ENCODE measurements around the gene ARHGAP15.

ARHGAP15 gene

DNA sequence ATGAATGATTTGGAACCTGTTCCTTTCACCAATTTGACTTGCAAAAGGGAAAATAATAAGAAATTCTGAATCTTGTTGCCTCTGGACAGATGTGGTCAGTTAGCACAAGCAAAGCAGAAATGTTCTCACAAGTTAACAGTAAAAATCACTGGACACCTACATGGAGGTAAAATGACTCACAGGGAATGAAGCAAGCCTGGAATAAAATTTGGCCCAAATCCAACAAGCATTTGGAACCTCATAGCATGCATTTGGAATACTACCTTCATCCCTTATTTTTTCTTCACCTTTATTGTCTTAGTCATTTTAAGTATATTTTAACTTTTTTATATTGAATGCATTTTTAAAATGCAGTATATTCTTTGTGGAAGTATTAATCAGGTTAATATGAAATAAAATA is 602.9 kb downstream of the ARHGAP15 start:
- in situ Hi-C loops (cut with HindIII; ENCODE audit: low sequenced_read_pairs) = no loop called here

DNA sequence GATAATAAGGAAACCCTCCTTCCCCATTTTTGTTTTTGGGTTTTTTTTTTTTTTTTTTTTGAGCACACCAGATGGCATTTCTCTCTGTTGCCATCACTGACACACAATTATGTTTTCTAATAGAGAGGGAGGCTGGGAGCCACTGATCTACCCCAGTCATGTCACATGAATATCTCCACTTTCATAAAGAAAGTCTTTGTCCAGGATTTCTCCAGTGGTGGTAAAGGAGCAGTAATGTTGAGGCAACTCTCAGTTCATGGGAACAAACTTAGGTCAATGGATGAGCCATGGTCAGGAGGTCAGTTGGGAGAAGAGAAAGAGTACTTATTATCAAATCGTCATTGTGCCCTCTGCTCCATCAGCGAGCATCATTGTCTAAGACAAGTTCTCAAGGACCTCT is 603.7 kb downstream of the ARHGAP15 start:
- in situ Hi-C loops (cut with HindIII; ENCODE audit: low sequenced_read_pairs) = no loop called here

DNA sequence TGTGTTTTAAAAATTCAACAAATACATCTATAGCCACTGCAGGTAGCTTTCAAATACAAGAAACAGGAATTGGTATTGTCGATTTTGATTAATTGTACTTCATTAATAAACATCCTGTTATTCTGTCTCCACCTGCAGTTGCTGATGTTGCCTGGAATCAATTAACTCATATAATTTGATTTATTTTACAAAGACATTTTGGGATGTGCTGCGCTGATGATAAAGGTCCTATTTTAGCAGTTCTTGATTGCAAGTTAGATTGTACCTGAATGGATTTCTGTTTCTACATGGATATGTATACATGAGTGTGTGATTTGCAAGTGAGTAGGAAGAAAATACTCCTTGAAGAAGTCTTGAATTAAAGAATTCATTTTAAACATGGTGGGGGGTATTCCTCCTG is 605.3 kb downstream of the ARHGAP15 start:
- in situ Hi-C loops (cut with HindIII; ENCODE audit: low sequenced_read_pairs) = no loop called here

DNA sequence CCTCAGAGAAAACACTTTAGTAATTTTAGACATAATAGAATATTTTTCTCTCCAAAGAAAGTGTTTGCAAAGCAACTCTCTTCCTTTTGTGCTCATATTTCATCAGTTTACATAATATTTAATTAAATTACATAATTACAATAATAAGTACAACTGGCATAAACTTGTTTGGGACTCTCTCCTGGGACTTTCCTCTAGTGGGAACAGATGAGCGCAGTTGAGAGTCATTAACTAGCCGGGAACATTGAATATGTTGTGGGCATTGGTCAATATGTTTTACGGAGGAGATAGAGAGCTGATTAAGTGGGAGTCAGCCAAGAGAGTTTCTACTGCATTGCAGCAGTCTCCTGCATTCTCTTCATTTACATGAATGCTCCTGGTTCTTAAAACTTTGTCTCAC is 607.7 kb downstream of the ARHGAP15 start:
- in situ Hi-C loops (cut with HindIII; ENCODE audit: low sequenced_read_pairs) = no loop called here

DNA sequence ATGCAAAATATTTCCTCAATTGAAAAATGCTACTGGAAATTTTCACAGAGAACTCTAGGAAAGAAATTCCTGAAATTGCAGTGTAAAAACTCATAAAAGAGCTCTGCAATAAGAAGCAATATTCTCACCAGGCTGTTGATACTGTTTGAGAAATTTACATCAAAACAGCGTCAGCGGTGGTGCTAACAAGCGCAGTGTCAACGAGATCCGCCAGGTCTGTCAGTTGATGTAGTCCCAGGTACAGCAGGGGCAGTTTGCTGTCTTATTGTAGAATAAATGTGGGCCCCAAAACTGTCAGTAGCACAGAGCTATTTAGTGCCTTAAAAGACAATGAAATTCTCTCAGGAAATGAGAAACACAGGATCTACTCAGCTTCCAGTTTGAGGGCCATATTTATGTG is 611.2 kb downstream of the ARHGAP15 start:
- in situ Hi-C loops (cut with HindIII; ENCODE audit: low sequenced_read_pairs) = no loop called here

DNA sequence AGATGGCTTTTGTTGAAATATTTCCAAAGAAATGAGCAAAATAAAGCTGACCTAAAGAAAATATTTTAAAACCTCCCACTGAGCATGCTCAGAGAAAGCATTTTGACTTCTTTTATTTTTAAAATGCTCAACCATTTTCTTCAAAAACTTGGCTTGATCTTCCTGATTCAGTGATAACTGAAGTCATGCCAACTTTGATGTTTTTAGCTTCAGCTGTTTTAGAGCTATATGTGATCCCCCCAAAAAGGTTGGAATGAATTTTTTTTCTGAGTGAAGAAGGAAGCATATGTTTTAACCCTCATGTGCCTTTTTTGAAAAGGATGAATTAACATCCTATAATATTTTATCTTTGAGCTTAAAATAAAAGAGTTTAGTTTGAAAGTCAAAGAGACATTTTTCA is 612.0 kb downstream of the ARHGAP15 start:
- in situ Hi-C loops (cut with HindIII; ENCODE audit: low sequenced_read_pairs) = no loop called here

DNA sequence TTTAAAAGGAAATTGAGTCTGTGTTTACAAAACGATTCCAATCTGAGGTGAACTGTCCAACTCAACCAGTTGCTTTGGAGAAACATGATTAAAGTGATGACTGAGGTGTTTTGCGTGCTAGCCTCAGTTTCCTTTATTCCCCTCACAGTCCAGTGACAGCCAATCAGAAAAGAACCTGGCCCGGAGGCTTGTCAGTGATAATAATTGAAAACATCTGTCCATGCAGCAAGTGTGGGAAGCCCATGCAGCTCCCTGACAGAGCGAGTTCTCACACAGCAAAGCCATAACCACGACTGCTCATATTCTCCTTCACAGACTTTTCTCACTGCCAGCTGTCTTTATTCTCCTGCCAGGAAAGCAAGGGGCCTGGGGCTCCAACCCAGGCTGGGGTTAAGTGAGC is 613.4 kb downstream of the ARHGAP15 start:
- in situ Hi-C loops (cut with HindIII; ENCODE audit: low sequenced_read_pairs) = no loop called here

DNA sequence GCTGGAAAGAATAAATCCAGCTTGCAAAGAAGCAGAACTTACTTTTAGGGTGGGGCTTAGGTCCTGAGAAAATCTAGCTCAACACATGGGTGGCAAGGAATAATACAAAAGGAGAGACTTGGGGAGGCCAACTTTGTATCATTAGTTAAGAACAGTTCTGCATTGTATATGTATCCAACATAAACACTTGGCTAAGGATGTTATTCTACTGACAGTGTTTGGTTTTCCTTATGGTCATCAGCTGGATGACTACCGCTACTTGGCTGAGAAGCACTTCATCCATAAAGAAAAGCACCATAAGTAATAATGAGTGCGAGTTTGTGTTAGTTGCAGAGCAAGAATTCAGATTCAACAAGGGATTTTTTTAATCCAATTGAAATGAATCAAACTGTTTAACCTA is 614.9 kb downstream of the ARHGAP15 start:
- in situ Hi-C loops (cut with HindIII; ENCODE audit: low sequenced_read_pairs) = no loop called here

DNA sequence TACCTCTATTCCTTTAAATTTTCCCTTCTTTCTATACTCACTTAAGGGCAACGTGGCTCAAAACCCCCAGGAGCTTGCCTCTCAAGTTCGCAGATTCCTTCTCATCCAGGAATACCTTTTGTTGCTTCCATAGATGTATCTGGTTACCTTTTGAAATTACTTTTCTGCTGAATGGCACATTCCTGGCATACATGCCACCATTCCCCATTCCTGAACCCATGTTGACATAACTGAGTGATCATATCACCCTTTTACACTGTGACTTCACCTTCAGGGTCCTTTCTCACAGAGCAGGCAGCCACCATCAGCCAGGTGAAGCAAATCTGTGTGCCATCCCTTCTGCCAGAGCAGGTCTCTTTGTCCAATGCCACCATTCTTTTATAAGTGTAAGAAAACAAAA is 615.8 kb downstream of the ARHGAP15 start:
- in situ Hi-C loops (cut with HindIII; ENCODE audit: low sequenced_read_pairs) = no loop called here

DNA sequence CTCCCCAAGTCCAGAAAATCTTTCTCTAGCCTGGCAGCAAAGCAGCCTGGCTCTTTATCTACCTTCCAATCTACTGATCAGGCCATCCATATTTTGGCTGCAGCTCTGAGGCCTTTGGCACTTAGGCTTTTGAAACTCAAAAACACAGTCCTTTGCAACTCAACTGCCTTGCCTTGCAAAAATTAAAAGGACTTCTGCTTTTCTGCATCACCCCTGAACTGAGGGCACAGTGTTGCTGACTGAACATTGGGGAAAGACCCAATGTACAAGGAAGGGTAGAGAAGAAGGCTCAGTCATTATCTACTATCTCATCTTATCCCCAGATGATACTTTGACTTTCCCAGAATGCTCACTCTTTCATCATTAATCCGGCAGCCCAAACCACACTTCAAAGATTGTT is 625.5 kb downstream of the ARHGAP15 start:
- in situ Hi-C loops (cut with HindIII; ENCODE audit: low sequenced_read_pairs) = no loop called here

DNA sequence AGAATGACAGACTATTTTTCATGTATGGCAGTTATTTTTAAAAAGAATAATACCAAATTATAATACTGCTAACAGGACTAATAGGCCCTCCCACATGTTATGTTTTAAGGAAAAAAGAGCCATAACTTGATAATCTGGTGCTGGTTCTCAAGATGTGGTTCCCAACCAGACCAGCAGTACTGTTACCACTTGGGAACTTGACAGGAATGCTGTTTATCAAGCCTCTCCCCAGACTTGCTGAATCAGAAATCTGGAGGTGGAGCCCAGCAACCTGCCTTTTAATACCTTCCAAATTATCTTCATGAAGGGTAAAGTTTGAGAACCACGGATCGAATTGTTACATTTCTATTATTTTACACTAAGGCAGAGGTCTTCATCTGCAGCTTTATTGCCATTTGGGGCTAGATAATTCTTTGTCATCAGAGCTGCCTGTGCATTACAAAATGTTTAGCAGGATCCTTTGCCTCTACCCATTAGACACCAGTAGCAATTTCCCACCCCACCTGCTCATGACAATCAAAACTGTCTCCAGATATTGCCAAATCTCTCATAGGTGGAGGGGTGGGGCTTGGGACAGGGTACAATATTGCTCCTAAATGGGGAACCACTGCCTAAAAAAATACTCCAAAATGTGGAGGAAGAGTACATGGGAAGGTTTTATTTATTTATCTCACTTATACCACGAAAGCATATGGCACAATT is 629.6 kb downstream of the ARHGAP15 start:
- in situ Hi-C loops (cut with HindIII; ENCODE audit: low sequenced_read_pairs) = no loop called here

DNA sequence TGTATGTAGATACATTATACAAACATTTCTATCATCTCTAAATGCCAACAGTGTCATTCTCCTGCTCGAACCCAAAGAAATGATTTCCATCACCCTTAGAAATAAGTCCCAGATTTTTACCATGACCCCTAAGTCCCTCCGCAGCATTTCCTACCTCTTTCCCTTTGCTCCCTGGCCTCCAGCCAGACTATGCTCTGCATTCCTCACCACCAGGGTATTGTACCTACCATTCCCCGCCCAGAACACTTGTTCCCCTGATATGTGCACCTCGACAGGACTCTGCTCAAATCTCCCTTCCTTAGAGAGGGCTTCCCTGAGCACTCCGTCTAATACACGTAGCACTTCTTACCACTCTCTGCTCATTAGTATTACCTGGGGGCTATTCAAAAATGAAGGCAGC is 630.2 kb downstream of the ARHGAP15 start:
- in situ Hi-C loops (cut with HindIII; ENCODE audit: low sequenced_read_pairs) = no loop called here

DNA sequence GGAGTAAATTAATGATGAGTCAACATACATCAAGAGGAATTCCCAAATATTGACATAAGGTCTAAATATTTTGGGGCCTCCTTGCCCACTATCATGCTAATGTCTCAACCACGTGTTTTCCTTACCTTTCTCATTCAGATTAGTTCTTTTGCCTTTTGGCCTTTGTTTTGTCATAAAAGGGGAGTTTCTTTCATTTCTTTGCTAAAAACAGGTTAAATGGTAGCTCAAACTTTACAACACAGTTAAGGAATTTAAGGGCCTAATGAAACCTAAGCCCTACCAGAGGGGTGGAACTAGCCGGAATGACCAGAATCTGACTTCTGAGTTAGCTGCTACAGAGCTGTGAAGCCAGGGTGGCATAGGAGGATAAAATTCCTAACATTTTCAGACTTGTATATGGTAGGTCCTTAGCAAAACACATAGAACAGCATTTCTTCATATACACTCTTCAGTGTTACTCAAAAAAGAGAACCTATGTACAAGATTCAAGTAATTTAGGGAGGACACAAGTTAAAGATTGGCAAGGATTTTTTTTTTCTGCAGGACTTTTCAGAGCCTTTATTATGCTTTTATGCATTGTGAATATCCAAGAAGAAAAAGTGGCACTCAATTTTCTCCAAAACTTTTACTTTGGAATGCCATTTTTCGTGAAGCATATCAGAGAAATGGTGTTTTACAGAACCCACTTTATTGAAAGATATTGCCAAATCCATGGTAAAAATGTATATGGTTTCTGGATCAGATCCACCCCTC is 633.1 kb downstream of the ARHGAP15 start:
- in situ Hi-C loops (cut with HindIII; ENCODE audit: low sequenced_read_pairs) = no loop called here

DNA sequence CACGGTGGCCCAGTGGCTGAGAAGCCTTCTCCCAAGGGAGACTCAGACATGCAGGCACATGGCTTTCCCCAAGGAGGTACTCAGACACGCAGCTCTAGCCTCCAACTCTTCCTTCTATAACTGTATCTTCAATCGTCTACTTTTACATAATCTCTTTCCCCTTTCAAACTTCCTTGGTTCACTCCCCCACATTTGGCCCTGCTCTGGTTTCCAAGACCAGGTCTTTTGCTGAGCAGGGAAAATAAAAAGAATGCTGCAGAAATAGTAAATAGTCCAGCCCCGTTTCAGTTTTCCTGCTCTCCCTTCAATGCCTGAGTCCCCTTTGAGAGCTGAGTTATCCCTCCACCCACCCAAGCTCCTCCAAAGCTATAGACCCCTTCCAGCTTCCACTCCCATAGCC is 635.0 kb downstream of the ARHGAP15 start:
- in situ Hi-C loops (cut with HindIII; ENCODE audit: low sequenced_read_pairs) = no loop called here

DNA sequence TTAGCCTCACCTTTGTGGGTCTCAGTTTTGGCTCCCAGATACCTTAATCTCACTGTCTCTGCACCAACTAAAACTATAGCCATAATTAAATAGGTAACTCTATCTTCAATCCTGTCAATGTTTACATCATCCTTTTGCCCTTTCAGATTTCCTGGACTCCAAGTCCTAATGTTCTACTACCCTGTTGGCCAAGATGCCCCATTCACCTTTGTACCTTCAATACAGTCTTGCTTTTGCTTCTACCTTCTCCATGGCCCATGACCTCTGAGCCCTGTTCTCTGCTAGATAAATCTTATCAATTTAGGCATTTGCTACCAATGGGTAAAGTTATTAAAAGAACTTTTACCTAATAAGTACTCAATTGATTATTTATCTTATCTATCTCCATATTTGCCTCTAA is 635.5 kb downstream of the ARHGAP15 start:
- in situ Hi-C loops (cut with HindIII; ENCODE audit: low sequenced_read_pairs) = no loop called here

DNA sequence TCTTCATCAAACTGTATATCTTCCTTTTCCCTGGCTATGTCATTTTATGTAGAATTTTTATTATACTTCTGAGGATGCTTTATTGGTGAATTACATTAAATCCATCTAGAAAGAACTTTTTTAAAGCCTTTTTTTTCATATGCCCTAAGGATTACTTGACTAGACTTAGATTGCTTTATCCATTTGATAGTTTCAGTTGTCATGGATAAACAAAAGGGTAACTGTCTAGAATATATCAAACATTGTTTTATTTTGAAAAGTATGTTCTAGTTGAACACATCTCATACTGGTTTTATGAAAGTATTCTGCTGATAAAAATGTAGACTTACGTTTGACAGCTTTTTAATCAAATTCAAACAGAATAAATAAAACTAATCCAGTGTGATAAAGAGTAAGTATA is 639.8 kb downstream of the ARHGAP15 start:
- in situ Hi-C loops (cut with HindIII; ENCODE audit: low sequenced_read_pairs) = no loop called here

DNA sequence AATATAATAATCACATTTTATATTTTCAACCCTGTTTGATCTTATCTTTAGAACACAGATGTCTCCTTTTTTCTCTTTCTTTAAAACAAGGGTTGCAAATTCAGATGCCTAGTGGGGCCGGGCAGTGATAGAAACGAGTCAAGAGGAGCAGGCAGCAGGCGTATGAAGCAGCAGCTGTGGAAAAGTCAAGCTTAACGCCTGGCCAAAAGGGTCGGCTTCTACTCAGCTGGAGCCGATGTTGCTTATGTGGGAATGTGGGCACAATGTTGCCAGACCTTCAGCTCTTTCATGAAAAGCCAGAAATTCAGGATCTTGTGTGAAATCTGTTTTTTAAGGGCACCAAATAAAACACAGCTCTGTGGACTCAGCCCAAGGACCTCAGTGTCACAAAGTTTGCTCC is 642.7 kb downstream of the ARHGAP15 start:
- in situ Hi-C loops (cut with HindIII; ENCODE audit: low sequenced_read_pairs) = no loop called here

DNA sequence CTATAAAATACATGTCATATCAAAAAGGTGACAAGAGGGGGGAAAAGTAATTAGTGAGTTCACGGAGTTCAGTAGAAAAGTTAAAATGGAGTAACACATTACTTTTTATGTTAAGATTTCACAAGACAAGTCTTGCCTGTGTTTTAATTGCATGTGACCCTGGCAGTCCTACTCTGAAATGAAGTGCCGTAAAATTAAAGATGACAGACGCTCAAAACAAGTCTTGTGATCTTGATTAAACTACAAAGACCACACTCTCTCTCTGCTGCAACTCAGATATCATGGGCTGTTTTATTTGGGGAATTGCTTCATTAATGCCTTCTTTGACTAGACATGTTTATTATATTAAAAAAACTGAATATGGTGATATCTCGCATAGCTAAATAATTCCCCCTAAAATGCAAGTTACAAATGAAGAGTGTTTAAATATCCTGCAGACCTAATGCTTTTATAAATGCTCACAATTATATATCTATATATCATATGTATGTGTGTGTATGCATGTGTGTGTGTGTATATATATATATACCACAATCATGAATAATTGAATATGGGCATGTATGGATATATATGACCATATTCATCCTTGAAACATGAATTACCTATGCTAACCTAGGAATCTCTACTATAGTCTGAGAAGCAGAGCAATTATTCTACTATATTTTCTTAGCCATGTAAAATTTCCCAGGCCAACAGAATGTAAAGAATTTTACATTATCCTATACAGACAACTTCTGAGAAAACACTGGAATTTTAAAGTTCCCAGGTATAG is 647.5 kb downstream of the ARHGAP15 start:
- in situ Hi-C loops (cut with HindIII; ENCODE audit: low sequenced_read_pairs) = no loop called here

DNA sequence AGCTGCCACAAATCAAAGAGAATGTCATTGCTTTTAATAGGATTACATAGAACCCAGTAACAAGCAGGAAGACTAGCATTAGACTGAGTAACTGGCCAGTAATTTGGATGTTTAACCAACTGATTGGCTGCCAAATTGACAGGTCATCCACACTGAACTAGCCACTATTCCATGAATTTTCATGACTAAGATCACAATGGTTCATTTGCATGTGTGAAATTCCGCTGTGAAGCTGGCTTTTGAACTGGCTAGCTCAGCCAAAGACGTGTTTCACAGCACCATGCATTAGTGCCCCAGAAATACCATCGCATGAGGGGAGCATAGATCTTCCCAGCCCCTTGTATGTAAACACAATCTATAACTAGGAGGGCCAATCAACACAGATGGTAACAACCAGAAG is 649.8 kb downstream of the ARHGAP15 start:
- in situ Hi-C loops (cut with HindIII; ENCODE audit: low sequenced_read_pairs) = no loop called here

DNA sequence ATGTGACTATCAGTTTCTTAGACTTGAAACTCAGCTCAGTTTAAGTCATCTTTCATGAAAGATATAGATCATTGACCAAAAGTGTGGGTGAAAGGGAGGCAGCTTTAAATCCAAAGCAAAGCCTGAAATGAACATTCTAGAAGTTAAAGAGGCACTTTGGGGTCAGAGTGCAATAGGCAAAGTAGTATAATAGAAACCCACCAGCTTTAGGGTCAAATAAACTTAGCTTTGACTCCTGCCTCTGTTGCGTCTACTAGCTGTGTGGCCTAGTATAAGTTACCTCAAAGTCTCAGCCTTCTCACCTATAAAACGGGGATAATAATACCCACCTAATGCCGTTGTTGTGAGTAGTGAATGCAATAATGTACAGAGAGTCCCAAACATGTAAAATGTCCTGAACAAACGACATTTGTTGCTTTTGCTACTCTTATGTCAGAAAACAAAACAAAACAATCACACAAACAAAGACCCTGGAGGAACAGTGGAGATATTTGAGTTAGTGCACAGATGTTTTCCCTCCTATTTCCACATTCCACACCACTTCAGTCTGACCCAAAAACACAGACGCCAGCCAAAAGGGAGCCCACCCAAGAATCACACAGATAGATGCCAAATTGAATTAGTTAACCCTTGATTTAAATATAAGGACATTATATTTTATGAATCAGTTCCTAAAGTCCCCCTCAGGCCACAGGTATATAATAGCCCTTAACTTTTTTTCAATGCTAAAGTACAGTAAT is 657.0 kb downstream of the ARHGAP15 start:
- in situ Hi-C loops (cut with HindIII; ENCODE audit: low sequenced_read_pairs) = no loop called here

DNA sequence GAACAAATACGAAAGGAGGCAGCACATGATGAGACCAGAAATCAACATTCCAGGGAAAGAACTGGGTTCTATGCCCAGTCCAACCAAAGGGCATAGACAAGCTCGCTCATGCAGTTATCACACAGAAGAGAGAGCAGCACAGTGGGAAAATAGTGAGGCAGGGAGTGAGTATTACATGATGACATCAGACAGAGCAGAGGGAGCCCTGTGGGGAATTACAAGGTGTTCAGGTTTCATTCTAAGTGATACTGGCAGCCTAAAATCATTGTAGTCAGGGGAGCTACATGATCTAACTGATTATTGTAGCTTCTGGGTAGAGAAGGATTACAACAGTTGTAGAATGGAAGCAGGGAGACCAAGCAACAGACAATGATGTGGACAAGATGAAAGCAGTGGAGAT is 658.5 kb downstream of the ARHGAP15 start:
- in situ Hi-C loops (cut with HindIII; ENCODE audit: low sequenced_read_pairs) = no loop called here
